Stimulated activated CD4-positive, alpha-beta T cell treated with anti-CD3 and anti-CD28 coated beads, Interleukin-1b, Interleukin-23, amount 100 ng/mL, for 4 hours (primary cell): ENCODE results near the gene GFPT2.

ENCODE experiments used
- DNase-seq, 2 donors: peaks; one replicate each; pipeline ENCODE4 v3.0.0-alpha.2; 2020; ENCODE audit warnings: low read depth in 2 of 2

Gene GFPT2

GRCh38 chr5:180333661-180334060 is 19.5 kb downstream of the GFPT2 start:
- DNase-seq, result no peak

- no peak for DNase-seq
Measured at GRCh38 chr5:180332861-180333260, 20.3 kb downstream of the GFPT2 start.

- DNase-seq, result no peak
Measured at GRCh38 chr5:180332051-180332517, 21.1 kb downstream of the GFPT2 start.

- DNase-seq, result no peak
Measured at GRCh38 chr5:180331647-180331950, 21.5 kb downstream of the GFPT2 start.

GRCh38 chr5:180330810-180331646 is 22.1 kb downstream of the GFPT2 start:
- DNase-seq, result no peak

- no peak for DNase-seq
Measured at GRCh38 chr5:180330270-180330648, 22.9 kb downstream of the GFPT2 start.

- DNase-seq, result no peak
Measured at GRCh38 chr5:180329606-180330269, 23.4 kb downstream of the GFPT2 start.

GRCh38 chr5:180329138-180329435 is 24.0 kb downstream of the GFPT2 start:
- DNase-seq, result no peak

- DNase-seq, result peak; percentile 80 to 84
Measured at GRCh38 chr5:180328296-180329137, 24.6 kb downstream of the GFPT2 start.

- DNase-seq, result no peak
Measured at GRCh38 chr5:180326989-180327565, 26.1 kb downstream of the GFPT2 start.

- no peak for DNase-seq
Measured at GRCh38 chr5:180324601-180324950, 28.6 kb downstream of the GFPT2 start.

- no peak for DNase-seq
Measured at GRCh38 chr5:180323941-180324600, 29.1 kb downstream of the GFPT2 start.

GRCh38 chr5:180323160-180323559 is 30.0 kb downstream of the GFPT2 start:
- no peak for DNase-seq

GRCh38 chr5:180318456-180319089 is 34.6 kb downstream of the GFPT2 start:
- no peak for DNase-seq

- DNase-seq, result no peak
Measured at GRCh38 chr5:180316586-180316985, 36.5 kb downstream of the GFPT2 start.

- peak; percentile 64 to 65 for DNase-seq
Measured at GRCh38 chr5:180315762-180316212, 37.3 kb downstream of the GFPT2 start.

- peak in 1 of 2 donors; percentile 58 for DNase-seq
Measured at GRCh38 chr5:180313677-180314505, 39.2 kb downstream of the GFPT2 start.

- DNase-seq, result no peak
Measured at GRCh38 chr5:180311216-180311615, 41.9 kb downstream of the GFPT2 start.

- DNase-seq, result no peak
Measured at GRCh38 chr5:180306796-180307195, 46.3 kb downstream of the GFPT2 start.

- DNase-seq, result no peak
Measured at GRCh38 chr5:180305481-180305880, 47.7 kb downstream of the GFPT2 start.
